ENCODE results near the gene NDC80.

The NDC80 gene

DNA sequence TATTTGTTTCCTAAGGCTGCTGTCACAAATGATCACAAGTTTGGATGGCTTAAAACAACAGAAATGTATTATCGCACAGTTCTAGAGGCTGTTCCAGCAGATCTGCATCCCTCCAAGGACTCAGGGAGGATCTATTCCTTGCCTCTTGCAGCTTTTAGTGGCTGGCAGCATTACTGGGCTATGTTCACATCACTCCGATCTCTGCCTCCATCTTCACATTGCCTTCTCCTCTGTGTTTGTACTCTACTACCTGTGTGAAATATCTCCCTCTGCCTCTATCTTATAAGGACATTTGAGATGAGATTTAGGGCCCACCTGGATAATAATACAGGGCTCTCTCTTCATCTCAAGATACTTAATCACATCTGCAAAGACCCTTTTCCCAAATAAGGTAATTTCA is 18.9 kb downstream of the NDC80 start:
- no peaks in the 10 kb centered on the region for H3K27me3 ChIP-seq (ENCODE audit: control insufficient read depth, insufficient read depth, low read length)
- no peak overlapping the region for H3K4me3 ChIP-seq (ENCODE audit: low read depth, low read length)
- H3K9me3 ChIP-seq (ENCODE audit: control insufficient read depth, insufficient read depth, low read length) = no peaks in the 10 kb centered on the region
- no peaks in the 10 kb centered on the region for H3K4me1 ChIP-seq (ENCODE audit: control insufficient read depth, insufficient read depth, low read length)
- peaks cover 5% of the 10 kb centered on the region for H3K36me3 ChIP-seq (ENCODE audit: control insufficient read depth, insufficient read depth, low read length)
- no peak overlapping the region for H3K9ac ChIP-seq (ENCODE audit: low read depth, low read length)

DNA sequence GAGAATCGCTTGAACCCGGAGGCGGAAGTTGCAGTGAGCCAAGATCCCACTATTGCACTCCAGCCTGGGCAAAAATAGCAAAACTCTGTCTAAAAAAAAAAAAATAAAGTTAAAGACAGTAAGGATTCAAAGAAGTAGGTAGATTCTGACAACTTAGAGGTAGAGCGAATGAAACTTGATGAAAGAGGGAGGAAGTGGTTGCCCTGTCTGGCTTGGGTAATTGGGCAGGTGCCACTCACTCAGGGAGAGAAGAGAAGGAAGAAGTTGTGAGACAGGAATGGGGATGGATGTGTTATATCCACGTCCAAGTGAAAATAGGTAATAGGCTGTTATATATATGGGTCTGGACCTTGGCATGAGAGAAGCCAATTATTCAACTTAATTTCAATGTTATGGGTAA is 26.3 kb downstream of the NDC80 start:
- no peaks in the 10 kb centered on the region for H3K9me3 ChIP-seq (ENCODE audit: control insufficient read depth, insufficient read depth, low read length)
- peaks cover 8% of the 10 kb centered on the region for H3K36me3 ChIP-seq (ENCODE audit: control insufficient read depth, insufficient read depth, low read length)
- H3K27me3 ChIP-seq (ENCODE audit: control insufficient read depth, insufficient read depth, low read length) = no peaks in the 10 kb centered on the region
- no peaks in the 10 kb centered on the region for H3K4me1 ChIP-seq (ENCODE audit: control insufficient read depth, insufficient read depth, low read length)
- no peak overlapping the region for H3K4me3 ChIP-seq (ENCODE audit: low read depth, low read length)
- no peak overlapping the region for H3K9ac ChIP-seq (ENCODE audit: low read depth, low read length)

DNA sequence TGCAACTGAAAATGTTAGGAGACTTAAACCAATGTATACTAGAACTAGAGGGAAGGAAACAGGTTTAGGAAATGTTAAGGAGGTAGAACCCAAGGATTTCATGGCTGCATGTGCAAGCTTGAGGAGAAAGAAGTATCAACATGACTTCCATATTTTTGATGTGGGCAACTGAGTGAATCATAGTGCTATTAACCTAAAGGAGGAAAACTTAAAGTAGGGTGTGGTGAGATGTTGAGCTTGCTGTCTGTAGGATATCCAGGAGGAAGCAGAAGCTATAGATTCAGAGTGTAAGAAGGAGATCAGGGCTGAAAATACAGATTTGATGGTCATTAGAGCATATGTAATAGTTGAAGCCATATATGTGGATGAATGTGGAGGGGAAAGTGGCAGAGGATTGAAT is 31.5 kb downstream of the NDC80 start:
- H3K9me3 ChIP-seq (ENCODE audit: control insufficient read depth, insufficient read depth, low read length) = no peaks in the 10 kb centered on the region
- no peaks in the 10 kb centered on the region for H3K4me1 ChIP-seq (ENCODE audit: control insufficient read depth, insufficient read depth, low read length)
- H3K27me3 ChIP-seq (ENCODE audit: control insufficient read depth, insufficient read depth, low read length) = no peaks in the 10 kb centered on the region
- no peaks in the 10 kb centered on the region for H3K36me3 ChIP-seq (ENCODE audit: control insufficient read depth, insufficient read depth, low read length)
- H3K4me3 ChIP-seq (ENCODE audit: low read depth, low read length) = no peak overlapping the region
- H3K9ac ChIP-seq (ENCODE audit: low read depth, low read length) = no peak overlapping the region

DNA sequence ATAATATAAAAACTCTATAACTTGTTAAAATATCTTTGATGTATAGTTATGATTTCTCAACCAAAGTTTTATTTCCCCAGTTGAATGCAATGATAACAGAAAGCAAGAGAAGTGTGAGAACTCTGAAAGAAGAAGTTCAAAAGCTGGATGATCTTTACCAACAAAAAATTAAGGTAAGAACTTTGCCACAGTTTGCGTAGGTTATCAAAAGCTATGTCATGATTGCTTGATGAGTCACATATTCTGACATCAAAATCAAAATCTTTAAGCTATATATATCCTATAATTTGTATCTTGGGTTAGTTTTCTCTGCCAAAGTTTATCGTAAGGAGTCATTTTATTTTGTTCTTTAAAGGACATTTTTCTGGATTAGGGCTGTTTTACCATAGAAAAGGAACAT is 35.0 kb downstream of the NDC80 start:
- no peak overlapping the region for H3K4me3 ChIP-seq (ENCODE audit: low read depth, low read length)
- H3K27me3 ChIP-seq (ENCODE audit: control insufficient read depth, insufficient read depth, low read length) = no peaks in the 10 kb centered on the region
- no peaks in the 10 kb centered on the region for H3K9me3 ChIP-seq (ENCODE audit: control insufficient read depth, insufficient read depth, low read length)
- H3K36me3 ChIP-seq (ENCODE audit: control insufficient read depth, insufficient read depth, low read length) = no peaks in the 10 kb centered on the region
- no peak overlapping the region for H3K9ac ChIP-seq (ENCODE audit: low read depth, low read length)
- H3K4me1 ChIP-seq (ENCODE audit: control insufficient read depth, insufficient read depth, low read length) = no peaks in the 10 kb centered on the region

DNA sequence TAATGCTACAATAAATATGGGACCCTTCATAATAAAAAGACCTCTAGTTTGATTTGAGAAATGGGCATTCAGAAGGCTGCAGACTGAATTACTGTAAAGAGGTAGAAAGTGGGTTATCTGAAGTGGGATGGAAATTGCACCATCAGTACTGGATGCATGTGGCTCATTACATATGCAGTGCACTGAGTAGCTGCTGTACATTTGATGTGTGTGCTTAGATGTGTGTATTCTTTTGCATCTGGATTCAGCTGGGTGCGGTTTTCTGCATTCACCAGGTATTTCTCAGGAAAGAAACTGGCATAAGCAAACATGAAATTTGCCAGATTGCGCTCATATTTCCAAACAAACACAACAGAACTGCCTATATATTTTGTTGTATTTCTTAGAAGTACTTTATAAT is 38.2 kb downstream of the NDC80 start:
- Histone ChIP-seq H3K36me3 (ENCODE audit: control insufficient read depth, insufficient read depth, low read length) (no peaks in the 10 kb centered on the region), H3K9ac (ENCODE audit: low read depth, low read length) (no peak overlapping the region), H3K4me3 (ENCODE audit: low read depth, low read length) (no peak overlapping the region), H3K4me1 (ENCODE audit: control insufficient read depth, insufficient read depth, low read length) (no peaks in the 10 kb centered on the region), H3K27me3 (ENCODE audit: control insufficient read depth, insufficient read depth, low read length) (no peaks in the 10 kb centered on the region), H3K9me3 (ENCODE audit: control insufficient read depth, insufficient read depth, low read length) (no peaks in the 10 kb centered on the region)

DNA sequence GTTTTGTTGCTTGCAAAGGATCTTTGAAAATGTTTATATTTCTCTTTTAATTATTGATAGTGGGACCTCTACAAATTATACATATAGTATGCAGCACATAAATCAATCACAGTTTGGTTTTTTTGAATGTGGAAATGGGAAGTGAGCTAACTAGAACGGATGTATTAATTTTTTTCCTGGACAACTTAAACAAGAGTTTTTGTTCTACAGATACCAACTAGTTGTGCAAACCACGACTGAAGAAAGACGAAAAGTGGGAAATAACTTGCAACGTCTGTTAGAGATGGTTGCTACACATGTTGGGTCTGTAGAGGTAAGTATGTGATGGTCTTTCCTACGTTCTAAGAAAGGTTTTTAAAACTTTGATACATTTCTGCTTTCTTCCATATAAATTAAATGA is 39.2 kb downstream of the NDC80 start:
- H3K36me3 ChIP-seq (ENCODE audit: control insufficient read depth, insufficient read depth, low read length) = no peaks in the 10 kb centered on the region
- H3K9ac ChIP-seq (ENCODE audit: low read depth, low read length) = no peak overlapping the region
- no peaks in the 10 kb centered on the region for H3K9me3 ChIP-seq (ENCODE audit: control insufficient read depth, insufficient read depth, low read length)
- H3K4me3 ChIP-seq (ENCODE audit: low read depth, low read length) = no peak overlapping the region
- H3K4me1 ChIP-seq (ENCODE audit: control insufficient read depth, insufficient read depth, low read length) = no peaks in the 10 kb centered on the region
- H3K27me3 ChIP-seq (ENCODE audit: control insufficient read depth, insufficient read depth, low read length) = no peaks in the 10 kb centered on the region

DNA sequence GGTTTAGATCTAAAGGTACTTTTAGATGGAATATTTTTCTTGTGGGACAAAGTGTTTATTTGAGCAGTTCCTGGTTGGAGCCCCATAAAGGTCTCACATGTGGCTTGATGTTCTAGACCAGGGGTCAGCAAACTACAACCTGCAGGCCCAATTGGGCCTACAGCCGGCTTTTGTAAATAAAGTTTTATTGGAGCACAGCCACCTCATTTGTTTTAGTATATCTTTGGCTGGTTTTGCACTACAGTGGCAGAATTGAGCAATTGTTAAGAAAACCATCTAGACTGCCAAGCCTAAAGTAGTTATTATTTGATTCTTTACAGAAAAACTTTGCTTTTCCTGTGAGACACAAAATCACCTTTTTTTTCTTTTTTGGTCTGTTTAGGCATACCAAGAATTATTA is 41.6 kb downstream of the NDC80 start:
- Histone ChIP-seq H3K36me3 (ENCODE audit: control insufficient read depth, insufficient read depth, low read length) (no peaks in the 10 kb centered on the region), H3K9ac (ENCODE audit: low read depth, low read length) (no peak overlapping the region), H3K4me3 (ENCODE audit: low read depth, low read length) (no peak overlapping the region), H3K9me3 (ENCODE audit: control insufficient read depth, insufficient read depth, low read length) (no peaks in the 10 kb centered on the region), H3K27me3 (ENCODE audit: control insufficient read depth, insufficient read depth, low read length) (no peaks in the 10 kb centered on the region), H3K4me1 (ENCODE audit: control insufficient read depth, insufficient read depth, low read length) (no peaks in the 10 kb centered on the region)

DNA sequence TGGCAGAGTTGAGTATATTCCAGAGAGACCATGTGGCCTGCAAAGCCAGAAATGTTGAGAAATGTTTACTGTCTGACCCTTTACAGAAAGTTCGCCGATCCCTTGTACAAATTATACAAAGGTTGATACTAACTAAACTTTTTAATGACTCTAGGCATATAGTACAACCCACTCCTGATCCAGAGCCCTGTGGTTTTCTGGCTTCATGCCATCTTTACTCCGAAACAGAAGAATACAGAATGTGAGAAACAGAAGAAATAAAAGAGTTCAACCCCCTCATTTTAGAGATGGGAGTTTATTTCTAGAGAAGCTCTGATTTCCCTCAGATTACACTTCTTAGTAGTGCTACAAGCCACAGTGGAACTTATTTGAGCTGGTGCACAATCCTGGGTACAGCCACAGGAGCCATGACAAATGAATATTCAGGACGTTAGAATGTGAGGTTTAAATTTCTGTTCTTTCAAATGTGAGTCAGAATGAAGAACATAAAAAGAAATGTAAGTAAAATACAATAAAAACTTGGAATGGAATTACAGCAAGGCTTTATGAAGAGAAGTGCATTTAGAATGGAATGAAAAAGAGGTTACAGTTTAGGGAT is 46.1 kb downstream of the NDC80 start:
- H3K4me3 ChIP-seq (ENCODE audit: low read depth, low read length) = no peak overlapping the region
- no peak overlapping the region for H3K9ac ChIP-seq (ENCODE audit: low read depth, low read length)
- no peaks in the 10 kb centered on the region for H3K4me1 ChIP-seq (ENCODE audit: control insufficient read depth, insufficient read depth, low read length)
- no peaks in the 10 kb centered on the region for H3K27me3 ChIP-seq (ENCODE audit: control insufficient read depth, insufficient read depth, low read length)
- H3K36me3 ChIP-seq (ENCODE audit: control insufficient read depth, insufficient read depth, low read length) = no peaks in the 10 kb centered on the region
- H3K9me3 ChIP-seq (ENCODE audit: control insufficient read depth, insufficient read depth, low read length) = no peaks in the 10 kb centered on the region

DNA sequence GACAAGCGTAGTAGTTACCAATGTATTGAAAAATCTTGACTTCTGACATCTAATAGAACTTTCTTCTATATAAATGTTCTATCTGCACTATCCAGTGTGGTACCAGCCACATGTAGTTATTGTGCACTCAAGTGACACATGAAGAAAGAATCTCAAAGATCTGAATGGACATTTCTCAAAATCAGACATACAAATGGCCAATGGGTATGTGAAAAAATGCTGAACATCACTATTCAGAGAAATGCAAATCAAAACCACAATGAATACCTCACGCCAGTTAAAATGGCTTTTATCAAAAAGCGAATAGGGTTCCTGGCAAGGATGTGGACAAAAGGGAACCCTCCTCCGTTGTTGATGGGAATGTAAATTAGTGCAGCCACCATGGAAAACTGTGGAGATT is 46.7 kb downstream of the NDC80 start:
- Histone ChIP-seq H3K9ac (ENCODE audit: low read depth, low read length) (no peak overlapping the region), H3K4me1 (ENCODE audit: control insufficient read depth, insufficient read depth, low read length) (no peaks in the 10 kb centered on the region), H3K4me3 (ENCODE audit: low read depth, low read length) (no peak overlapping the region), H3K27me3 (ENCODE audit: control insufficient read depth, insufficient read depth, low read length) (no peaks in the 10 kb centered on the region), H3K9me3 (ENCODE audit: control insufficient read depth, insufficient read depth, low read length) (no peaks in the 10 kb centered on the region), H3K36me3 (ENCODE audit: control insufficient read depth, insufficient read depth, low read length) (no peaks in the 10 kb centered on the region)

DNA sequence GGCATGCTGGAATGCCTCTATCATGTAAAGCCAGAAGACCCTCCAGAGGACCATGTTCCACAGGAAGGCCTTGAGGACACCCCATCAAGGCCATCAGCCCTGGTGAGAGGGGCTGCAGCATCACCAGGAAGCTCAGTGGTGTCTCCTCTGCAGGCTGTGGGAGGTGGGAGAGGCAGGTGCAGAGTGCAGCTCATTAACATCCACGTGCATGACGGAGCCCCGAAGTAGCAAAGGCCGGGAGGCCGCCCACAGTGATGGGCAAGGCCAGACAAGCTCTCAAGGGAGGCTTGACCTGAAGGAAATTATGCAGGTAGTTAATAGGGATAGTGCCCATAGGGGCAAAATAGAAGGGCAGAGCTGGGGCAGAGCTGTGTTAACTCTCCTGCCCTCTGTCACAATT is 53.9 kb downstream of the NDC80 start:
- Histone ChIP-seq H3K9me3 (ENCODE audit: control insufficient read depth, insufficient read depth, low read length) (no peaks in the 10 kb centered on the region), H3K4me1 (ENCODE audit: control insufficient read depth, insufficient read depth, low read length) (no peaks in the 10 kb centered on the region), H3K27me3 (ENCODE audit: control insufficient read depth, insufficient read depth, low read length) (no peaks in the 10 kb centered on the region), H3K9ac (ENCODE audit: low read depth, low read length) (no peak overlapping the region), H3K4me3 (ENCODE audit: low read depth, low read length) (no peak overlapping the region), H3K36me3 (ENCODE audit: control insufficient read depth, insufficient read depth, low read length) (no peaks in the 10 kb centered on the region)

DNA sequence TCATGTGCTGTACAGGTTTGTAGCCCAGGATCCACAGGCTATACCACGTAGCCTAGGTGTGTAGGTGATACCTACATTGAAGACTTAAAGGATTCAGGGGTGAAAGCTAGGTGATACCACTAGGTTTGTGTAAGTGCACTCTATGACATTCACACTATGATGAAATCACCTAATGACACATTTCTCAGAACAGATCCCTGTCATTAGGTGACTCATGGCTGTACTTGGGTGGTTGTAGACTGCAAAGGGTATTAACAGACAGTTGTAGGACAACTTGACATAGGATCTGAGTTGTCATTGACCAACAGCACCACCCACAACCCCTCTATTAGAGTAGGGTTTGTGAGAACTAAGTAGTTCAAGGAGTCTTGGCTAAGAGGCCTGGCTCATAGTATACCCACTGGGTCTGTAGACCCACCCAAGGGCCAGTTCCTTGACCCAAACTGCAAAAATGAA is 56.5 kb downstream of the NDC80 start:
- H3K27me3 ChIP-seq (ENCODE audit: control insufficient read depth, insufficient read depth, low read length) = no peaks in the 10 kb centered on the region
- H3K4me1 ChIP-seq (ENCODE audit: control insufficient read depth, insufficient read depth, low read length) = no peaks in the 10 kb centered on the region
- H3K9ac ChIP-seq (ENCODE audit: low read depth, low read length) = no peak overlapping the region
- H3K4me3 ChIP-seq (ENCODE audit: low read depth, low read length) = no peak overlapping the region
- no peaks in the 10 kb centered on the region for H3K36me3 ChIP-seq (ENCODE audit: control insufficient read depth, insufficient read depth, low read length)
- no peaks in the 10 kb centered on the region for H3K9me3 ChIP-seq (ENCODE audit: control insufficient read depth, insufficient read depth, low read length)

DNA sequence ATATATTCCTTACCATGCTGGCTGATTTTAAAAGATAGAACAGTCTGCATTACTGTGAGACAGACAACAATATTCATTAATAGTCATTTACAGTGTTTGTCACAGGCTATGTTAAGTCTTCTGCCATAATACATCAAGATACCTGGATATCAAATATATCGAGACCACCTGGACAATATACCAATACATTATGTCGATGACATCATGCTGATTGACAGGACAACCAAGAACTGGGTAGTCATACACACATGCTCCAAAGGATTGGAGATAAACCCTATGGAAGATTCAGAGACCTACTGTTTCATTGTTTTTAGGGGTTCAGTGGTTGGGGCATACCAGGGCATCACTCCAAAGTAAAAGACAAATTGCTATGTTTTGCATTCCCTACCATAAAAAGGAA is 57.6 kb downstream of the NDC80 start:
- no peaks in the 10 kb centered on the region for H3K36me3 ChIP-seq (ENCODE audit: control insufficient read depth, insufficient read depth, low read length)
- H3K9me3 ChIP-seq (ENCODE audit: control insufficient read depth, insufficient read depth, low read length) = no peaks in the 10 kb centered on the region
- H3K4me3 ChIP-seq (ENCODE audit: low read depth, low read length) = no peak overlapping the region

More for the DNA sequence above, 57.6 kb downstream of the NDC80 start:
- no peaks in the 10 kb centered on the region for H3K27me3 ChIP-seq (ENCODE audit: control insufficient read depth, insufficient read depth, low read length)
- no peak overlapping the region for H3K9ac ChIP-seq (ENCODE audit: low read depth, low read length)
- H3K4me1 ChIP-seq (ENCODE audit: control insufficient read depth, insufficient read depth, low read length) = no peaks in the 10 kb centered on the region

Measured in iPS-15b (cell line).